Right renal pelvis (tissue), 4 donors: ENCODE results near the gene LILRB2. TPM values are rescaled to one million over a fixed set of nuclear protein-coding genes. Genes with fewer than 3 reads are reported as not detected.
"Not testable (repeated sequence)": the region's sequence is repeated elsewhere in the genome, so short reads cannot be mapped to it uniquely, and the experiment has no call there.

ENCODE experiments used
- DNase-seq, 4 donors: peaks; one replicate each; pipeline ENCODE4 v3.0.0-alpha.2; 2013; ENCODE audit warnings: low read depth in 4 of 4, low spot score in 3 of 4, missing footprints in 1 of 4
- polyA plus RNA-seq, 4 donors: library from polyadenylated mRNA; unstranded; fragments of 120-200 nt; gene quantifications; one replicate each; pipeline ENCODE4 v1.2.1, GENCODE V29; 2013; ENCODE audit not compliant: insufficient read length in 4 of 4

Gene LILRB2
- polyA plus RNA-seq, 4 donors: 0.87 to 1.5 (median 1.0) TPM

- no peak for DNase-seq
Observed at GRCh38 chr19:54245936-54246335, 35.0 kb downstream of the LILRB2 start.

GRCh38 chr19:54243809-54244208 is 37.1 kb downstream of the LILRB2 start:
- not testable (repeated sequence) for DNase-seq

- not testable (repeated sequence) for DNase-seq
Observed at GRCh38 chr19:54242646-54243045, 38.3 kb downstream of the LILRB2 start, which contains the start of gene LILRA6. TSS of gene LILRA6 (minus strand) at chr19:54242790.

GRCh38 chr19:54242234-54242633 is 38.7 kb downstream of the LILRB2 start:
- DNase-seq: not testable (repeated sequence)

GRCh38 chr19:54240372-54241336 is 40.3 kb downstream of the LILRB2 start:
- not testable (repeated sequence) for DNase-seq

- not testable (repeated sequence) for DNase-seq
Observed at GRCh38 chr19:54239491-54240371, 41.2 kb downstream of the LILRB2 start.

- DNase-seq: no peak
Observed at GRCh38 chr19:54233941-54234340, 47.0 kb downstream of the LILRB2 start.

GRCh38 chr19:54231077-54231931 is 49.6 kb downstream of the LILRB2 start:
- peak; percentile 54 to 71 (median 64) for DNase-seq

- no peak for DNase-seq
Observed at GRCh38 chr19:54230031-54230430, 50.9 kb downstream of the LILRB2 start.

GRCh38 chr19:54229146-54229545 is 51.8 kb downstream of the LILRB2 start:
- DNase-seq: no peak

GRCh38 chr19:54224619-54225018 is 56.3 kb downstream of the LILRB2 start:
- DNase-seq: not testable (repeated sequence)

GRCh38 chr19:54223937-54224281 is 57.0 kb downstream of the LILRB2 start:
- DNase-seq: not testable (repeated sequence)

Other genes starting within 250 kb of the LILRB2 start
- gene VSTM1, start 217.2 kb downstream of the LILRB2 start, polyA plus RNA-seq: under 1 TPM in 2 of 4 donors, not detected in 2; 0.17 to 0.18 TPM
- gene TARM1, start 199.7 kb downstream of the LILRB2 start, polyA plus RNA-seq: not detected
- gene OSCAR, start 180.3 kb downstream of the LILRB2 start, polyA plus RNA-seq: under 1 TPM; 0.15 to 0.33 (median 0.21) TPM
- 100 to 1,000 TPM; 103 to 139 (median 114) TPM for gene NDUFA3, start 178.3 kb downstream of the LILRB2 start, polyA plus RNA-seq
- gene TFPT, start 165.5 kb downstream of the LILRB2 start, polyA plus RNA-seq: 10 to 100 TPM; 14.3 to 22.6 (median 14.4) TPM
- gene PRPF31, start 165.4 kb downstream of the LILRB2 start, polyA plus RNA-seq: 10 to 100 TPM; 64.7 to 81.6 (median 67.2) TPM
- gene CNOT3, start 143.3 kb downstream of the LILRB2 start, polyA plus RNA-seq: 10 to 100 TPM; 61.5 to 76.2 (median 64.8) TPM
- gene LENG1, start 121.4 kb downstream of the LILRB2 start, polyA plus RNA-seq: 1 to 10 TPM; 7.9 to 9.6 (median 8.4) TPM
- gene TMC4, start 108.0 kb downstream of the LILRB2 start, polyA plus RNA-seq: 10 to 100 TPM; 26.9 to 35.6 (median 33.7) TPM
- 10 to 100 TPM; 65.8 to 86.6 (median 70.3) TPM for gene MBOAT7, start 91.5 kb downstream of the LILRB2 start, polyA plus RNA-seq
- gene TSEN34, start 89.8 kb downstream of the LILRB2 start, polyA plus RNA-seq: 10 to 100 TPM; 52.4 to 68.5 (median 54.5) TPM
- 1,000 to 10,000 TPM; 1,225 to 2,135 (median 1,430) TPM for gene RPS9, start 80.3 kb downstream of the LILRB2 start, polyA plus RNA-seq
- 1 to 10 TPM in 2 of 4 donors, under 1 TPM in 2; 0.83 to 1.7 (median 1.1) TPM for gene LILRB3, start 58.1 kb downstream of the LILRB2 start, polyA plus RNA-seq
- under 1 TPM; 0.25 to 0.83 (median 0.65) TPM for gene LILRA6, start 38.3 kb downstream of the LILRB2 start, polyA plus RNA-seq
- gene LILRB5, start 23.8 kb downstream of the LILRB2 start, polyA plus RNA-seq: 1 to 10 TPM; 1.9 to 2.6 (median 2.1) TPM
- 1 to 10 TPM in 1 of 4 donors, under 1 TPM in 3; 0.17 to 1.2 (median 0.34) TPM for gene LILRA5, start 32.1 kb upstream of the LILRB2 start, polyA plus RNA-seq
- under 1 TPM in 3 of 4 donors, not detected in 1; 0.04 to 0.20 (median 0.12) TPM for gene LILRA4, start 58.1 kb upstream of the LILRB2 start, polyA plus RNA-seq
- gene LAIR1, start 83.8 kb upstream of the LILRB2 start, polyA plus RNA-seq: 1 to 10 TPM; 3.3 to 5.6 (median 4.7) TPM
- gene TTYH1, start 134.4 kb upstream of the LILRB2 start, polyA plus RNA-seq: 10 to 100 TPM in 1 of 4 donors, 1 to 10 TPM in 3; 6.7 to 14.1 (median 8.1) TPM
- gene LENG8, start 168.1 kb upstream of the LILRB2 start, polyA plus RNA-seq: 100 to 1,000 TPM; 126 to 169 (median 150) TPM
- 1 to 10 TPM; 1.4 to 2.9 (median 1.8) TPM for gene LENG9, start 182.7 kb upstream of the LILRB2 start, polyA plus RNA-seq
- gene CDC42EP5, start 192.2 kb upstream of the LILRB2 start, polyA plus RNA-seq: 10 to 100 TPM; 25.1 to 49.9 (median 30.2) TPM
- gene LAIR2, start 221.7 kb upstream of the LILRB2 start, polyA plus RNA-seq: under 1 TPM in 2 of 4 donors, not detected in 2; 0.21 to 0.49 TPM